Osteocyte (in vitro differentiated cells): Measurements from ENCODE around the gene MEA1. TPM values are rescaled to one million over a fixed set of nuclear protein-coding genes. Genes with fewer than 3 reads are reported as not detected.
"Not testable (repeated sequence)": the region's sequence is repeated elsewhere in the genome, so short reads cannot be mapped to it uniquely, and the experiment has no call there.

Experiments used
- DNase-seq: peaks from one replicate; pipeline ENCODE4 v3.0.0; 2021; ENCODE audit warnings: mixed read lengths; ENCODE audit not compliant: unreplicated experiment; ENCODE audit errors: extremely low spot score
- H3K27ac Mint-ChIP-seq: one replicate; pipeline ENCODE4 v1.8.0; 2021; ENCODE audit warnings: mild to moderate bottlenecking, mixed read lengths; ENCODE audit not compliant: unreplicated experiment
- H3K27me3 Mint-ChIP-seq: one replicate; pipeline ENCODE4 v1.8.0; 2021; ENCODE audit warnings: mixed read lengths; ENCODE audit not compliant: unreplicated experiment
- H3K36me3 Mint-ChIP-seq: one replicate; pipeline ENCODE4 v1.8.0; 2021; ENCODE audit warnings: mixed read lengths; ENCODE audit not compliant: unreplicated experiment
- H3K4me1 Mint-ChIP-seq: one replicate; pipeline ENCODE4 v1.8.0; 2021; ENCODE audit warnings: mixed read lengths; ENCODE audit not compliant: unreplicated experiment
- H3K4me3 Mint-ChIP-seq: one replicate; pipeline ENCODE4 v1.8.0; 2021; ENCODE audit warnings: mild to moderate bottlenecking, moderate library complexity, mixed read lengths; ENCODE audit not compliant: unreplicated experiment
- H3K9me3 Mint-ChIP-seq: one replicate; pipeline ENCODE4 v1.8.0; 2021; ENCODE audit warnings: mixed read lengths; ENCODE audit not compliant: unreplicated experiment
- total RNA-seq: library from RNA; stranded (reverse); gene quantifications from 2 replicates; pipeline ENCODE4 v1.2.1, GENCODE V29; 2021
- TF ChIP-seq, protein P1 (sequence below): fragments of 200-600 bp; sonication (generic); IDR thresholded peaks from 2 replicates; pipeline ENCODE4 v1.5.0; 2021; ENCODE audit warnings: antibody characterized with exemption, mild to moderate bottlenecking, moderate library complexity

The MEA1 gene
- total RNA-seq, 1 donor from 2014 or later, result 67.8 TPM

DNA sequence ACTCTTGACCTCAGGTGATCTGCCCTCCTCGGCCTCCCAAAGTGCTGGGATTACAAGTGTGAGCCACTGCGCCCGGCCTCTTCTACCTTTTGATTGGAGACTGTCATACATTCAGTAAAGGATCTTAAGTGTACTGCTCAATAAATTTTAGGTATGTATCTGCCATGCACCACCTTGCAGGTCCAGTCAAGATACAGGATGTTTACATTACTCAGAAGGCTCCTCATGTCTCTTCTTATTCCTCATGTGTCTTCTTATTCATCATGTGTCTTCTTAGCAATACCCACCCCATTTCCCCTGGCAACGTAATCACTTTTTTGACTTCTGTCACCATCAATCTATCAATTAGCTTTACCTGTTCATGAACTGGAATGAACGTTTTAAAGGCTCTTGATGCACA lies 7.9 kb downstream of the MEA1 start:
- Mint-ChIP-seq H3K27ac (no peak overlapping the region), H3K9me3 (no peaks in the 10 kb centered on the region), H3K4me3 (no peak overlapping the region), H3K4me1 (no peaks in the 10 kb centered on the region), H3K27me3 (no peaks in the 10 kb centered on the region), H3K36me3 (peaks cover 14% of the 10 kb centered on the region)
- DNase-seq, result no peak
- TF ChIP-seq, protein P1, sequence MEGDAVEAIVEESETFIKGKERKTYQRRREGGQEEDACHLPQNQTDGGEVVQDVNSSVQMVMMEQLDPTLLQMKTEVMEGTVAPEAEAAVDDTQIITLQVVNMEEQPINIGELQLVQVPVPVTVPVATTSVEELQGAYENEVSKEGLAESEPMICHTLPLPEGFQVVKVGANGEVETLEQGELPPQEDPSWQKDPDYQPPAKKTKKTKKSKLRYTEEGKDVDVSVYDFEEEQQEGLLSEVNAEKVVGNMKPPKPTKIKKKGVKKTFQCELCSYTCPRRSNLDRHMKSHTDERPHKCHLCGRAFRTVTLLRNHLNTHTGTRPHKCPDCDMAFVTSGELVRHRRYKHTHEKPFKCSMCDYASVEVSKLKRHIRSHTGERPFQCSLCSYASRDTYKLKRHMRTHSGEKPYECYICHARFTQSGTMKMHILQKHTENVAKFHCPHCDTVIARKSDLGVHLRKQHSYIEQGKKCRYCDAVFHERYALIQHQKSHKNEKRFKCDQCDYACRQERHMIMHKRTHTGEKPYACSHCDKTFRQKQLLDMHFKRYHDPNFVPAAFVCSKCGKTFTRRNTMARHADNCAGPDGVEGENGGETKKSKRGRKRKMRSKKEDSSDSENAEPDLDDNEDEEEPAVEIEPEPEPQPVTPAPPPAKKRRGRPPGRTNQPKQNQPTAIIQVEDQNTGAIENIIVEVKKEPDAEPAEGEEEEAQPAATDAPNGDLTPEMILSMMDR, result no peak

DNA sequence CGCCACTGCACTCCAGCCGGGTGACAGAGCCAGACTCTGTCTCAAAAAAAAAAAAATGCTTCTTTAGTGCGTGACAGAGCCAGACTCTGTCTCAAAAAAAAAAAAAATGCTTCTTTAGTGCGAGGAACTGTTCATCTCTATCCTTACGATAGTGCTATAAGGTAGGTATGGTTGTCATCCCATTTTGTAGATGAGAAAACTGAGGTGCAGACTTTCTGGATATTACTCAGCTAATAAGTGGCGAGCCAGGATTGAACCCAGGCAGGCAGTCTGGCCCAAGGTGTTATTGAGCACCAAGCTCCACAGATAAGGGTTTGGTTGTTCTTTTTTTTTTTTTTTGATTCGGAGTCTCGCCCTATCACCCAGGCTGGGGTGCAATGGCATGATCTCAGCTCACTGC lies 11.9 kb downstream of the MEA1 start:
- no peak overlapping the region for H3K27ac Mint-ChIP-seq
- H3K9me3 Mint-ChIP-seq, result no peaks in the 10 kb centered on the region
- peaks cover 1% of the 10 kb centered on the region for H3K36me3 Mint-ChIP-seq
- no peaks in the 10 kb centered on the region for H3K27me3 Mint-ChIP-seq
- TF ChIP-seq, protein P1, result no peak
- DNase-seq, result no peak
- H3K4me3 Mint-ChIP-seq, result no peak overlapping the region
- no peaks in the 10 kb centered on the region for H3K4me1 Mint-ChIP-seq

DNA sequence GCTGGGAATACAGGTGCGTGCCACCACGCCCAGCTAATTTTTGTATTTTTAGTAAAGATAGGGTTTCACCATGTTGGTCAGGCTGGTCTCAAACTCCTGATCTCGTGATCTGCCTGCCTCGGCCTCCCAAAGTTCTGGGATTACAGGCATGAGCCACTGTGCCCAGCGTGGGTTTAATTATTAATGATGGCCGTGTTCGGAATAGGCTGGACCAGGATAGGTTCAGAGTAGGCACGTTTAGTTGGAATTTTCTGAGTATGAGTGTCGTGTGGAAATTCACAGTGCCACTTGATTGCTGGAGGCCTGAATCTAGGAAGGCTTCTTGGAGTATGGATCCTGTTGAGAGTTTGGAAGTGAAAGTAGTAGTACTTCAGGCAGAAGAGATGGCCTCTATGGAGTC lies 15.5 kb downstream of the MEA1 start:
- not testable (repeated sequence) for H3K4me1 Mint-ChIP-seq, H3K36me3 Mint-ChIP-seq, DNase-seq, H3K27me3 Mint-ChIP-seq, H3K9me3 Mint-ChIP-seq, H3K27ac Mint-ChIP-seq, H3K4me3 Mint-ChIP-seq

DNA sequence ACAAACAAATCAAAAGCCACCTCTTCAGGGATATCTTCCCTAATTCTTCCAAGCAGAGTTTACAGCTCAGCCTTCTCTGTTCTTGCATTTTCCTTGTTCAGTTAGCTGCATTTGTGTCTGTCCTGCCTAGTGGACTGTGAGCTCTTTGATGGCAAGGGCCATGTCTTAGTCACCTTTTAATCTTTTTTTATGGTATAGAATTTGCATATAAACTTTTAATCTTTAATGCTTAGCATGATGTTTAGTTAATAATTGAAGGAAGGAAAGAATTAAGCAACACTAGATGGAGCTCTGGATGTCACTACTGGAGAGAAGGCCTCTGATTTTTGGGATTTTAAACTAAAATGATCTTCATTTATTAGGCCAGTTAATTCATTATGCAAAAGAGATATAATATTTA lies 17.2 kb downstream of the MEA1 start:
- H3K27me3 Mint-ChIP-seq, result no peaks in the 10 kb centered on the region
- DNase-seq, result no peak
- no peak overlapping the region for H3K4me3 Mint-ChIP-seq
- peaks cover 3% of the 10 kb centered on the region for H3K4me1 Mint-ChIP-seq
- no peak overlapping the region for H3K27ac Mint-ChIP-seq
- TF ChIP-seq, protein P1, result no peak
- H3K9me3 Mint-ChIP-seq, result no peaks in the 10 kb centered on the region
- no peaks in the 10 kb centered on the region for H3K36me3 Mint-ChIP-seq

DNA sequence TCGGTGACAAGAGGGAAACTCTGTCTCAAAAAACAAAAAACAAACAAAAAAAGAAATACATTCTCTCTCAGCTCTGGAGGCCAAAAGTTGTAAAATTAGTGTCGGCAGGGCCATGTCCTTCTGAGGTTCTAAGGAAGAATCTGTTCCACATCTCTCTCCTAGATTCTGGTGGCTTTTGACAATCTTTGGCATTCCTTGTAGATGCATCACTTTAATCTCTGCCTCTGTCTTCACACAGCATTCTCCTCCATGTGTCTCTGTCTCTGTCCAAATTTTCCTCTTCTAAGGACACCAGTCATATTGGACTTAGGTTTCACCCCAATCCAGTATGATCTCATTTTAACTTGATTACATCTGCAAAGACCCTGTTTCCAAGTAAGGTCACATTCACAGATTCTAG lies 20.3 kb downstream of the MEA1 start:
- H3K36me3 Mint-ChIP-seq, result peaks cover 12% of the 10 kb centered on the region
- no peak overlapping the region for H3K4me3 Mint-ChIP-seq
- H3K27ac Mint-ChIP-seq, result no peak overlapping the region
- H3K9me3 Mint-ChIP-seq, result no peaks in the 10 kb centered on the region
- H3K27me3 Mint-ChIP-seq, result no peaks in the 10 kb centered on the region
- DNase-seq, result no peak
- peaks cover 6% of the 10 kb centered on the region for H3K4me1 Mint-ChIP-seq
- TF ChIP-seq, protein P1, result no peak

DNA sequence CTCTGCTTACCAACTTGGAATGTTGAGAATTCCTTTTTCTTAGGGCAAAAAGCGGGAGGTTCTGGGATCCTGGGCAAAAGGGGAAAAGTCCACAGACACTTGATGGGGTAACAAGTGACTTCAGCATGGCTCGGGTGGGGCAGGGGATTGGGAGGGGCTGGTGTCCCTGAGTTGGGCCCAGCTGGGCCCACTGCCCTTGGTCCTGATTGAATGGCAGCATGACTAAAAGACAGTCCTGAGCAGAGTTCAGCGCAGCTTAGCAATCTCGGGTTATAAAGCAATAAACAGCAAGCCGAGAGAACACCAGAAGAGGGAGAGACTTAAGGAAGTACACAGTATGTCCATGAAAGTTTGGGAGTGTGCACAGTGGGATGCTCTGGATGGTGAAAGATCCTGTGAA lies 23.8 kb downstream of the MEA1 start:
- H3K36me3 Mint-ChIP-seq, result peaks cover 12% of the 10 kb centered on the region
- no peak overlapping the region for H3K4me3 Mint-ChIP-seq
- H3K27me3 Mint-ChIP-seq, result no peaks in the 10 kb centered on the region
- peaks cover 33% of the 10 kb centered on the region for H3K4me1 Mint-ChIP-seq
- no peak overlapping the region for H3K27ac Mint-ChIP-seq
- no peak for DNase-seq
- TF ChIP-seq, protein P1, result no peak
- H3K9me3 Mint-ChIP-seq, result no peaks in the 10 kb centered on the region
